Cardiac septum (tissue), 1 donor: ENCODE data around the gene PDE3B. TPM values are rescaled to one million over a fixed set of nuclear protein-coding genes. Genes with fewer than 3 reads are reported as not detected.
"Not testable (repeated sequence)": the region's sequence is repeated elsewhere in the genome, so short reads cannot be mapped to it uniquely, and the experiment has no call there.

ENCODE experiments used
- DNase-seq: peaks from one replicate; pipeline ENCODE4 v3.0.0-alpha.2; 2020; ENCODE audit warnings: low spot score
- intact Hi-C: fragments of 100-400 bp; cut with DNase I; formaldehyde crosslinking; loops from one replicate; pipeline ENCODE4 v1.14.0; 2022
- total RNA-seq: library from RNA; stranded (reverse); fragmentation: NEBNext Ultra II Directional; extraction: Animal tissue kit (Norgen Biotek cat#: 25700); gene quantifications from one replicate; pipeline ENCODE4 v1.2.1, GENCODE V29; 2021
- donor health status: DM: no; HTN: no; CAD: no.

The PDE3B gene
- total RNA-seq, 1 donor from 2014 or later, result 8.7 TPM

GRCh38 chr11:14857621-14858020 lies 214.0 kb downstream of the PDE3B start:
- DNase-seq, result no peak
- intact Hi-C loops, result no loop called here

- intact Hi-C loops, result no loop called here
- no peak for DNase-seq
These were observed 214.8 kb downstream of the PDE3B start for GRCh38 chr11:14858404-14858803.

GRCh38 chr11:14860511-14860910 lies 216.9 kb downstream of the PDE3B start:
- no peak for DNase-seq
- intact Hi-C loops, result no loop called here

DNA sequence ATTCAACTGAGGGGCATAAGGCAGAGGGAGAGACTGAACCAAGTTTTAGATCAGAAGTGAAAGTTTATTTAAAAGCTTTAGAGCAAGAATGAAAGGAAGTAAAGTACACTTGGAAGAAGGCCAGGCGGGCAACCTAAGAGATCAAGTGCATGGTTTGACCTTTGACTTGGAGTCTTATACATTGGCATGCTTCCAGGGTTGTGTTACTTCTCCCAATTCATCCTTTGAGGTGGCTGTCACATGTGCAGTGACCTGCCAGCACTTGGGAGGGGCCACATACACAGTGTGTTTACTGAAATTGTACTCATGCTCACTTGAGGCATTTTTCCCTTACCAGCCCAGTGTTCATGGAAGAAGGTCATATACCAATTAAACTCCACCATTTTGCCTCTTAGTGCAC lies 218.1 kb downstream of the PDE3B start:
- intact Hi-C loops, result no loop called here
- DNase-seq, result no peak

DNA sequence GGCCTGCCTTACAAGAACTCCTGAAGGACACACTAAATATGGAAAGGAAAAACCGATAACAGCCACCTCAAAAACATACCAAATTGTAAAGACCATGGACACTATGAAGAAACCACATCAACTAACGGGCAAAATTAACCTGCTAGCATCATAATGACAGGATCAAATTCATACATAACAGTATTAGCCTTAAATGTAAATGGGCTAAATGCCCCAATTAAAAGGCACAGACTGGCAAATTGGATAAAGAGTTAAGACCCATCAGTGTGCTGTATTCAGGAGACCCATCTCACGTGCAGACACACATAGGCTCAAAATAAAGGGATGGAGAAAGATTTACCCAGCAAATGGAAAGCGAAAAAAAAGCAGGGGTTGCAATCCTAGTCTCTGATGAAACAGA lies 220.2 kb downstream of the PDE3B start:
- DNase-seq, intact Hi-C loops: not testable (repeated sequence)

GRCh38 chr11:14872032-14872431 lies 228.4 kb downstream of the PDE3B start:
- intact Hi-C loops, result no loop called here
- no peak for DNase-seq

DNA sequence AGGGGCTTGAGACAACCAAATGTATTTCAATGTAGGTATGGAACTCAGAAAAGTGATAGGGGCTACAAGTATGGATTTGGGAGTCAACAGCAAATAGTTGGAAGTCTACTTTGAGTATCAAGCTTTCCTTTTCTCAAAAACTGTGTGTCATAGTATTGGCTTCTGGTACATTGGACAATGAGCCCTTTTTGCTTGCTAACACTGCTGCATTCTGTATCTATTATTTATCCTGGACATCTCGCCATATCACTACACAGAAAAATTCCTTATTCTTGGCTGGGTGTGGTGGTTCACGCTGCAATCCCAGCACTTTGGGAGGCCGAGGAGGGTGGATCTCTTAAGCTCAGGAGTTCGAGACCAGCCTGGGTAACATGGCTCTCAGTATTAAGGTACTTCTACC lies 230.0 kb downstream of the PDE3B start:
- intact Hi-C loops, result no loop called here
- DNase-seq, result no peak

GRCh38 chr11:14875163-14875562 lies 231.6 kb downstream of the PDE3B start:
- DNase-seq, result no peak
- intact Hi-C loops, result no loop called here

- DNase-seq, result no peak
- intact Hi-C loops, result no loop called here
These were observed 238.1 kb downstream of the PDE3B start for GRCh38 chr11:14881576-14882193.

GRCh38 chr11:14882196-14882595 lies 238.6 kb downstream of the PDE3B start:
- DNase-seq, result no peak
- intact Hi-C loops, result no loop called here

GRCh38 chr11:14883683-14884082 lies 240.1 kb downstream of the PDE3B start:
- intact Hi-C loops, result not testable (repeated sequence)

GRCh38 chr11:14884667-14885273 lies 241.2 kb downstream of the PDE3B start:
- intact Hi-C loops, result no loop called here
- DNase-seq, result no peak

More at GRCh38 chr11:14883683-14884082, 240.1 kb downstream of the PDE3B start:
- not testable (repeated sequence) for DNase-seq

DNA sequence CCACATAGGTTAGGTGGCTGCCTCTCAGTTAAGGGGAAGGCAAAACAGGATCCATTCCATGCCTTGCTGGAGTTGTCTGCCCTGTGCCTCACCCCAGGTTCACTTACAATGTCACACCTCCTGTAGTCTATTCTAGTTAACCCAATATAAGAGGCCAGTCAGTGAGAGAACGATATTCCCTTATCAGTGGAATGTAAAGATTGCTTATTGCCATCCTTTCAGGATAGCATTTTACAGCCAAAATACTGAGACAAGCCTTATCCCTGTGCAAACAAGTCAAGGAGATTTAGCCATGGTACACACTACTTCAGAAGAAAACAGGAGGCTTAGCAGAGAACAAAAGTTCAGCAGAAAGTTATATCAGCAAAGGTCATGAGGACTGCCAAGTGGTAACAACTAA lies 242.9 kb downstream of the PDE3B start:
- intact Hi-C loops, result no loop called here
- DNase-seq, result no peak

DNA sequence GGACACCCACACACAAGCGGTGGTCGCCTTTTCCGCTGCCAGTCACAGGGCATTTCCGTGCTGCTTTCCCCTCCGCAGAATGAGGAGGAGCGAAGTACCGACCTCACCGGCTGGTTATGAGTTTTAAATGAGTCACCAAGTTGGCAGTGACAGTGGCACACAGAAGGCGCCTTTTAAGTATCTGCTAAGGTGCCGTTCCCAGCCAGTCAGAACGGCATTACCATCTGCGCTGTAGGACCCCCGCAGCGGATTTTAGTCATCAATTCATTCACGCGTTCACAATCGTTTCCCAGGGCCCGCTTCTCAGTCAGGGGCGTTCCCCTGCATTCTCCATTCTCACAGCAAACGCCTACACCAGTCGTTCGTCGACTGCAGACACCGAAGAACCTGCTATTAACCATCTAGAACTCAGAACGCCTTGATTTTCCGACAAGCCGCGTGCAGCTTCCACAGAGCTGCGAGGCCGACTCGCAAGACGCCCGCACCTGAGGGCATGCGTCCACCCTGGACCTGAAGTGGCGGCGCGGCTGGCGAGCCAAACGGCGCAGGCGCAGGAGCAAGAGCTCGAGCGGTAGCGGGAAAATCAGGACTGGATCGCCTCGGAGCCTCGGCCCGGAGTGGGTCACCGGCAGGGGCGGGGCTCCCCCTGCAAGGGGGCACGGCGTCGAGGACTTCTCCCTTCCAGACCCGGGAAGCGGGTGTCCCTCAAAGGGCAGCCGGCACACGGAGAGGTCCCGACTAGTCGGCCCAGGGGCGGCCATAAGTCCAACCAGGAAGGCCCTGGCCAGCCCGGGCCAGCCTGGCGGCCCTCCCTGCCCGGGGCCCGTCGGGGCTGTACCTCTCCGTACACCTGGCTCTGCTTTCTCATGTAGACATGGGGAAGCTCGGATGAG lies 247.8 kb downstream of the PDE3B start:
- intact Hi-C loops, result loop anchor here (2.0 to 5.0 kb wide), 2 partner anchors 249 to 354 kb away; partner anchors contain the start of gene PDE3B
- DNase-seq, result peak; percentile 94

DNA sequence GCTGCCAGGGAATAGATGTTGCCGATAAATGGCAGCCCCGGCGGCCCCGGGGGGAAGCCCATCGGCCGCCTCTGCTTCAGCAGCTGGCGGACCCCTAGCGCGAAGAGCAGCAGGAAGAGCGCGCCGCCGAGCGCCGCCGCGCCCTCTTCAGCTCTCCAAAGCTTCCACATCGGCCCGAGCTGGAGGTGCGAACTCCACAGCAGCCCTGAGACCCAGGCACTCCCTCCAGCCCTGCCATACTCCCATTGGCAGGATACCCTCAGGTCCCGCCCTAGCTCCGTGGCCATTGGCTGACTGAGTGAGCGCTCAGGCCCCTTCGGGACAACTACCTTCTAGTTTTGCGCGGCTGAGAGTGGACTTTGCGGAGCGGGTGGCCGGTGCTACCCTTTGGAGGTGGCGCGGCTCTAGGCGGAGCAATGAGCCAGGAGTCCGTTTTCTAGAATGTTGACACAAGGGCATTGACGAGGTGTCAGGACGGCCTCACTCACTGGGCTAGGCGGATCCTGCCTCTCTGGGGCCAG lies 248.5 kb downstream of the PDE3B start, which contains the start of gene CYP2R1:
Gene CYP2R1, minus strand, starts transcription at position 196 of the 521 bp plus-strand sequence. Its CDS starts 26 bp downstream, at position 170.
- intact Hi-C loops, result loop anchor here (2.0 to 5.0 kb wide), 2 partner anchors 249 to 355 kb away; partner anchors contain the start of gene PDE3B

DNA sequence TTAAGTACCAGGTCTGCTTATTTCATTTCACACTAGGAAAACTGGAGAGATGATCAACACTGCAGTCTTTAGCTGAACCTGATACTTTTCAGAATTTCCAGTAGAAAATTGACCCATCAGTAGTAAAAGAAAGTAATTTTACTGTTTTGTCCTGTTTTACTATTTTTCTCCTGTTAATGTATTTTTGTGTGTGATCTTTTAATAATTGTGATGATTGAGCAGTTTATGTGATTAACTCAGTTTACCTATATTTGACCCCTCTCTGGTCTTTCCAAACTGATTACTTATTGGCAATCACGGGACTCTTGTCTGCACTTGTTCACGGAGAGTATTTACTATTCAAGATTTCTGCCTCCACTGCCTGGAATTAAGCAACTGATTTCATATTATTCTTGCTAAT lies 249.0 kb downstream of the PDE3B start:
- DNase-seq, result no peak
- intact Hi-C loops, result loop anchor here (2.0 to 5.0 kb wide), 2 partner anchors 250 to 355 kb away; partner anchors contain the start of gene PDE3B

More for the DNA sequence above, 248.5 kb downstream of the PDE3B start, which contains the start of gene CYP2R1:
- peak; percentile 98 for DNase-seq

DNA sequence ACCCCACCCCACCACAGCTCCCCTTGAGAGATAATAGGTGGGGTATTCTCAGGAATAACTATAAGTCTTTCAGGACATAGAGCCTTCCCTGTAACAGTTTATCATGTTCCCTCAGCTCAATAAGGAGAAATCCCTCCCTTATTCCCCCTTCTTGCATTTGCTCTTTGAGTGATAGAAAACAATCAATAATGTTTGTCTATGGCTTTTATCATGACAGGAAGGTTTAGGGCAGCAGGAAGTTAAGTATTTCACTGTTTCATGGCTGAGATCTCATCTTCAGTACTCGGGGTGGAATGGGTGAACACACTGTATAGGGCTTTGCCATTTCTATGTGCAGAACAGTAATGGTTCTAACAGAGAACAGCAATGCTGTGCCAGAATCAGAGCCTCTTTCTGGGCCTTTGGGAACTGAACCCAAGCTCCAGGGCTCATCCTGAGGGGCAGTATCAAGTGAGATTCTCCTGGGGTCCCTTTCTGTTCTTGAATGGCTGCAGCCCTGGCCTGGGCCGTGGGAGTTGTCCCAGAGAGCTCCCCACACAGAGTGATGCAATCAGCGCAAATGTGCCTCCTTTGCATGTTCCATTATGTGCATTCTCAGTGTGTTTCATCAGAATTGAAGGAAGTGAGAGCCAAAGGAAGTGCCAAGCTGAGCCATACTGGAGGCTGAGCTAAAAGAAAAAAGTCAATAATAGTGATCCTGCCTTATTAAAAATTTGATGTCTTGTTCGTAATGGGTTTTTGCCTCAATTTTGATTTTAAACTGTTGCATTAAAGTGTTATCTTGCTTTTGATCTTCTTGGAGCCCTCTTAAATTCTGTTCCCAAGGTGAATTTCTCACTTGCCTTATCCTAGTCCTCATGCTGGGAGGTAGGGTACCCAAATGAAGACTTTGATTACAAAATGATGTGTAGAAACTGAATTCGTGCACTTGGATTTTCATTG lies 251.3 kb downstream of the PDE3B start:
- DNase-seq, result no peak
- intact Hi-C loops, result loop anchor here (5.0 kb wide), 1 partner anchor 358 kb away; no protein-coding TSS in a partner anchor

GRCh38 chr11:14898355-14898754 lies 254.8 kb downstream of the PDE3B start:
- intact Hi-C loops, result no loop called here
- DNase-seq, result no peak

DNA sequence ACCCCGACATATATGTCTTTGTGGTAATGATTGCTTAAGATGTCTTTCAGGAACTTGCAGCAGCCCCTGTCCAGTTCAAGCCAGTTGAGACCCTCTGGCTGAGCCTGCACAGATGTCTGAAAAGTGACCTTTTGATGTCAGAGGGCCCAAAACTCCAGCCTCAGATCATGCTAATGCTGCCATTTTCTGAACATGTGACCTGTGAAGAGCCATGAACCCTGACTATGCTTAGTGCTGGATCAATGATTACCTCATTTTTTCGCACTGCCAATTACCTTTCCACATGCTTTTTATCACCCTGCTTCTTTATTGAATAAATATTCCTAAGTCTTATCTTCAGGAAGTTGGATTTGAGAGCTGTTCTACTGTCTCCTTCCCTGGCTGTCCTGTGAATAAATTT lies 255.3 kb downstream of the PDE3B start:
- intact Hi-C loops, result no loop called here
- DNase-seq, result no peak
